Astrocyte of the spinal cord (primary cell): ENCODE data around the gene PDE5A.

Experiments
- DNase-seq: peaks from one replicate; pipeline ENCODE4 v3.0.0; 2011; ENCODE audit warnings: low read depth, low spot score
- H3K4me3 ChIP-seq: 2 replicates; pipeline ENCODE4 v1.5.1; 2011; ENCODE audit warnings: low read depth, mild to moderate bottlenecking, low read length, moderate library complexity
- CTCF ChIP-seq: IDR thresholded peaks from 2 replicates; pipeline ENCODE4 v1.5.1; 2012; ENCODE audit warnings: low read depth, mild to moderate bottlenecking, low read length, inconsistent platforms
- in situ Hi-C: cut with HindIII; loops from 2 replicates; pipeline ENCODE4 v1.10.0; 2017; ENCODE audit warnings: low sequenced_read_pairs

The PDE5A gene

GRCh38 chr4:119498527-119498926, 130.1 kb downstream of the PDE5A start:
- H3K4me3 ChIP-seq, result no peak overlapping the region
- in situ Hi-C loops, result no loop called here
- no peak for TF ChIP-seq CTCF
- peak; percentile 85 for DNase-seq

- no peak overlapping the region for H3K4me3 ChIP-seq
- DNase-seq, result no peak
- in situ Hi-C loops, result no loop called here
- TF ChIP-seq CTCF, result no peak
These were observed 134.7 kb downstream of the PDE5A start for GRCh38 chr4:119493886-119494285.

GRCh38 chr4:119493419-119493818, 135.2 kb downstream of the PDE5A start:
- no peak for DNase-seq
- in situ Hi-C loops, result no loop called here
- no peak for TF ChIP-seq CTCF

GRCh38 chr4:119490335-119490734, 138.3 kb downstream of the PDE5A start:
- TF ChIP-seq CTCF, result peak; percentile 44
- H3K4me3 ChIP-seq, result no peak overlapping the region
- peak; percentile 26 for DNase-seq
- in situ Hi-C loops, result no loop called here

More at GRCh38 chr4:119493419-119493818, 135.2 kb downstream of the PDE5A start:
- H3K4me3 ChIP-seq, result no peak overlapping the region

GRCh38 chr4:119489305-119489704, 139.3 kb downstream of the PDE5A start:
- no peak for TF ChIP-seq CTCF
- DNase-seq, result no peak
- no peak overlapping the region for H3K4me3 ChIP-seq
- in situ Hi-C loops, result no loop called here

GRCh38 chr4:119480331-119480730, 148.3 kb downstream of the PDE5A start:
- in situ Hi-C loops, result no loop called here
- DNase-seq, result no peak
- no peak for TF ChIP-seq CTCF
- H3K4me3 ChIP-seq, result no peak overlapping the region

GRCh38 chr4:119479835-119480234, 148.8 kb downstream of the PDE5A start:
- no peak for TF ChIP-seq CTCF
- DNase-seq, result no peak
- in situ Hi-C loops, result no loop called here
- no peak overlapping the region for H3K4me3 ChIP-seq
